GM12865 (cell line): ENCODE data around the gene JAG2.

Experiments
- DNase-seq: peaks from one replicate; pipeline ENCODE4 v3.0.0; 2010; ENCODE audit warnings: low read depth
- H3K4me3 ChIP-seq: 2 replicates; pipeline ENCODE4 v1.5.1; 2011; ENCODE audit warnings: mild to moderate bottlenecking, low read depth, low read length, control low read depth
- CTCF ChIP-seq: IDR thresholded peaks from 2 replicates; pipeline ENCODE4 v1.5.1; 2011; ENCODE audit warnings: low read length, control low read depth, low read depth, inconsistent platforms; ENCODE audit not compliant: insufficient read depth; ENCODE audit errors: missing control alignments

JAG2 gene

GRCh38 chr14:105123064-105123665 is 45.4 kb downstream of the JAG2 start:
- DNase-seq: no peak
- H3K4me3 ChIP-seq: no peak overlapping the region
- no peak for TF ChIP-seq CTCF

- DNase-seq: no peak
- no peak for TF ChIP-seq CTCF
- H3K4me3 ChIP-seq: no peak overlapping the region
Measured at GRCh38 chr14:105120056-105120455, 48.5 kb downstream of the JAG2 start.

GRCh38 chr14:105119408-105120025 is 49.1 kb downstream of the JAG2 start:
- TF ChIP-seq CTCF: no peak
- H3K4me3 ChIP-seq: no peak overlapping the region
- no peak for DNase-seq

- TF ChIP-seq CTCF: no peak
- DNase-seq: no peak
Measured at GRCh38 chr14:105118646-105119407, 49.7 kb downstream of the JAG2 start.

GRCh38 chr14:105117710-105118385 is 50.7 kb downstream of the JAG2 start:
- no peak for DNase-seq
- no peak for TF ChIP-seq CTCF
- H3K4me3 ChIP-seq: no peak overlapping the region

More at GRCh38 chr14:105118646-105119407, 49.7 kb downstream of the JAG2 start:
- H3K4me3 ChIP-seq: no peak overlapping the region

- H3K4me3 ChIP-seq: no peak overlapping the region
- DNase-seq: no peak
- TF ChIP-seq CTCF: no peak
Measured at GRCh38 chr14:105117257-105117646, 51.3 kb downstream of the JAG2 start.
